Measurements from ENCODE around the gene KRTAP20-1. TPM values are rescaled to one million over a fixed set of nuclear protein-coding genes. Genes with fewer than 3 reads are reported as not detected.

The KRTAP20-1 gene
- total and polyA plus RNA-seq, 12 donors, result not detected

DNA sequence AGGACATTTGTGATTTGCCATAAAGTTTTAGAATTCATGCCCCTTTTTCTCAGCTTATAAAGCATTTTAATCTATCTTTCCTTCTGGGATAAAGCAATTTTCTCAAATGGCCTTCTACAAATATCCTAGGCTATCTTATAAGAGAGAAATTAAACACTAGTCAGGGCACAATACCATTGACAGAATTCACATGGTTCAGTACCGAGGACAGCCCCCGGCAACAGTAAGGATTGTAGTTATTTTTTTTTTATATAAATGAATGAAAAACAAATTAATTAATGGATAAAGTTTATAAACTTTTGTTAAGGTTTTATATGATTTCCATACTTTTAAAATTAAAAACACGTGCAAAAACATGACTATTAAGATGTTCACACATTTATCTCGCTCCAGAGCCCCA, 11.9 kb downstream of the KRTAP20-1 start:
- Histone ChIP-seq H3K9me3 (replicated peaks in 1 of 3) (no peaks in the 10 kb centered on the region), H3K4me3 (no peak overlapping the region), H3K27me3 (no peaks in the 10 kb centered on the region), H3K4me1 (replicated peaks in 1 of 2) (no peaks in the 10 kb centered on the region), H3K36me3 (replicated peaks in 1 of 2) (no peaks in the 10 kb centered on the region), H3K27ac (no peak overlapping the region)
- intact Hi-C loops (cut with DNase I), result no loop called here
- WGBS, 4 donors, result 68 to 85% (median 75%) methylated on average over 4 of the region's 4 CpGs
- DNase-seq, result no peak
- TF ChIP-seq CTCF (IDR thresholded peaks at IDR 0.05), result no peak
- TF ChIP-seq POLR2A (IDR thresholded peaks at IDR 0.05), result no peak

DNA sequence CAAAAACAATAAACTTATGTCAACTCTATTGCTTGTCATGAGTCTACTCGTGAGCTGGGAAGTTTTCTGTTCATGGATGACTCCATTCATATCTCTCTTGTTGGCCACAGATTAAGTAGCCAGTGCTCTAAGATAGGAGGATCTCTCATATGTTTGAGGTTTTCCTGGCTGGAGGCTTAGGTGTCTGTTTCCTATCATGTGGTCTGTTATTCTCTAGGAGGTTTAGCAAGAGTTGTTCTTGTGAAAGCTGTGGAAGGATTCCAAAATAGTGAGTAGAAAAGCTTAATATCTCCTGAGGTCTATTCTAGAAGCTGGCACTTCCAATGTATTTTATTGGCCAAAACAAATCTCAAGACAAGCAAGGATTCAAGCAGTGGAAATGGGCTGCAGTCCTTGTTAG, 13.0 kb downstream of the KRTAP20-1 start:
- Histone ChIP-seq H3K9me3 (replicated peaks in 1 of 3) (no peaks in the 10 kb centered on the region), H3K4me1 (replicated peaks in 1 of 2) (no peaks in the 10 kb centered on the region), H3K4me3 (no peak overlapping the region), H3K27me3 (no peaks in the 10 kb centered on the region), H3K36me3 (replicated peaks in 1 of 2) (no peaks in the 10 kb centered on the region), H3K27ac (no peak overlapping the region)
- 30 to 55% (median 48%) methylated on average over 1 of the region's 1 CpG for WGBS, 4 donors
- intact Hi-C loops (cut with DNase I), result no loop called here
- DNase-seq, result no peak
- TF ChIP-seq POLR2A (IDR thresholded peaks at IDR 0.05) (no peak), CTCF (IDR thresholded peaks at IDR 0.05) (no peak)

GRCh38 chr21:30634906-30635305, 18.7 kb downstream of the KRTAP20-1 start, which contains the start of gene KRTAP20-2:
Gene KRTAP20-2, plus strand, starts transcription at chr21:30635206. Its CDS starts 58 bp downstream, at chr21:30635264.
- no peak for TF ChIP-seq POLR2A (IDR thresholded peaks at IDR 0.05)
- no peak for TF ChIP-seq CTCF (IDR thresholded peaks at IDR 0.05)
- H3K9me3 ChIP-seq (replicated peaks in 1 of 3), result no peaks in the 10 kb centered on the region
- 75 to 88% (median 83%) methylated on average over 1 of the region's 1 CpG for WGBS, 4 donors

GRCh38 chr21:30638686-30639085, 22.5 kb downstream of the KRTAP20-1 start:
- H3K4me1 ChIP-seq (replicated peaks in 1 of 2), result no peaks in the 10 kb centered on the region
- H3K36me3 ChIP-seq (replicated peaks in 1 of 2), result no peaks in the 10 kb centered on the region
- H3K9me3 ChIP-seq (replicated peaks in 1 of 3), result no peaks in the 10 kb centered on the region
- H3K4me3 ChIP-seq, result no peak overlapping the region
- WGBS, 4 donors, result 70 to 81% (median 79%) methylated on average over 3 of the region's 3 CpGs
- no peak for DNase-seq
- intact Hi-C loops (cut with DNase I), result no loop called here
- H3K27me3 ChIP-seq, result no peaks in the 10 kb centered on the region
- no peak overlapping the region for H3K27ac ChIP-seq
- TF ChIP-seq CTCF (IDR thresholded peaks at IDR 0.05), result no peak
- no peak for TF ChIP-seq POLR2A (IDR thresholded peaks at IDR 0.05)

More at GRCh38 chr21:30634906-30635305, 18.7 kb downstream of the KRTAP20-1 start, which contains the start of gene KRTAP20-2:
- Histone ChIP-seq H3K4me1 (replicated peaks in 1 of 2) (no peaks in the 10 kb centered on the region), H3K36me3 (replicated peaks in 1 of 2) (no peaks in the 10 kb centered on the region), H3K4me3 (no peak within 1 kb of the TSS), H3K27ac (no peak within 1 kb of the TSS), H3K27me3 (no peaks in the 10 kb centered on the region)
- intact Hi-C loops (cut with DNase I), result no loop called here
- DNase-seq, result no peak

All from adrenal gland (tissue), 12 donors.